WTC11 (cell line): ENCODE data around the gene ASB13. TPM values are rescaled to one million over a fixed set of nuclear protein-coding genes. Genes with fewer than 3 reads are reported as not detected.

ENCODE experiments used
- ATAC-seq: fragments of 200-7000 bp; cut with Tn5 transposase; 2 replicates; pipeline ENCODE4 v1.10.0; 2021; ENCODE audit warnings: mild to moderate bottlenecking, moderate library complexity
- CTCF ChIA-PET: fragments of 300-600 bp; sonication (Branson Sonifier 250); formaldehyde crosslinking; loops from one replicate; lab custom pipeline; 2021; ENCODE audit warnings: antibody characterized with exemption; lab: Charles Lee
- POLR2A ChIA-PET: fragments of 350-600 bp; sonication (Branson Sonifier 250); formaldehyde crosslinking; loops from one replicate; lab custom pipeline; 2021; ENCODE audit warnings: antibody characterized with exemption; lab: Charles Lee
- DNase-seq: peaks from one replicate; pipeline ENCODE4 v3.0.0; 2021; ENCODE audit warnings: low spot score
- H3K27ac Mint-ChIP-seq: 2 replicates; pipeline ENCODE4 v1.8.0; 2021; ENCODE audit warnings: mixed read lengths
- H3K27me3 Mint-ChIP-seq: 2 replicates; pipeline ENCODE4 v1.8.0; 2021; ENCODE audit warnings: low read depth, mild to moderate bottlenecking, moderate library complexity, mixed read lengths
- H3K36me3 Mint-ChIP-seq: 2 replicates; pipeline ENCODE4 v1.8.0; 2021; ENCODE audit warnings: mixed read lengths
- H3K4me1 Mint-ChIP-seq: 2 replicates; pipeline ENCODE4 v1.8.0; 2022; ENCODE audit warnings: mixed read lengths
- H3K4me3 Mint-ChIP-seq: 2 replicates; pipeline ENCODE4 v1.8.0; 2021; ENCODE audit warnings: mild to moderate bottlenecking, moderate library complexity, mixed read lengths
- H3K9me3 Mint-ChIP-seq: 2 replicates; pipeline ENCODE4 v1.8.0; 2021; ENCODE audit warnings: mixed read lengths
- ATF3 ChIP-seq: sonication (generic); formaldehyde crosslinking; conservative IDR thresholded peaks from 2 replicates; pipeline ENCODE4 v1.8.1; 2022; ENCODE audit warnings: mild to moderate bottlenecking, missing genetic modification reagents
- ETV6 ChIP-seq: sonication (generic); formaldehyde crosslinking; IDR thresholded peaks from 2 replicates; pipeline ENCODE4 v1.8.1; 2022; ENCODE audit warnings: mild to moderate bottlenecking, missing genetic modification reagents
- FOXP1 ChIP-seq: sonication (generic); formaldehyde crosslinking; IDR thresholded peaks from 2 replicates; pipeline ENCODE4 v1.8.0; 2022; ENCODE audit warnings: missing genetic modification reagents, mild to moderate bottlenecking, moderate library complexity, borderline replicate concordance
- GRHL2 ChIP-seq: fragments of 250-450 bp; sonication (Bioruptor Pico); IDR thresholded peaks from 2 replicates; pipeline ENCODE4 v1.8.0; 2022; ENCODE audit warnings: mild to moderate bottlenecking, moderate library complexity; ENCODE audit not compliant: insufficient replicate concordance, severe bottlenecking
- IRF2 ChIP-seq: sonication (generic); formaldehyde crosslinking; IDR thresholded peaks from 2 replicates; pipeline ENCODE4 v1.8.0; 2022; ENCODE audit warnings: low read depth, missing genetic modification reagents, borderline replicate concordance
- KAT7 ChIP-seq: sonication (generic); formaldehyde crosslinking; IDR thresholded peaks from 2 replicates; pipeline ENCODE4 v1.8.1; 2023; ENCODE audit warnings: missing genetic modification reagents, mild to moderate bottlenecking, borderline replicate concordance
- NR2C2 ChIP-seq: sonication (generic); formaldehyde crosslinking; IDR thresholded peaks from 2 replicates; pipeline ENCODE4 v1.8.0; 2022; ENCODE audit warnings: mild to moderate bottlenecking, missing genetic modification reagents
- PRDM15 ChIP-seq: sonication (generic); formaldehyde crosslinking; IDR thresholded peaks from 2 replicates; pipeline ENCODE4 v1.8.0; 2022; ENCODE audit warnings: missing genetic modification reagents
- RELA ChIP-seq: sonication (generic); formaldehyde crosslinking; IDR thresholded peaks from 2 replicates; pipeline ENCODE4 v1.8.1; 2022; ENCODE audit warnings: missing genetic modification reagents, mild to moderate bottlenecking, borderline replicate concordance
- SP1 ChIP-seq: sonication (generic); formaldehyde crosslinking; conservative IDR thresholded peaks from 2 replicates; pipeline ENCODE4 v1.8.1; 2022; ENCODE audit warnings: missing genetic modification reagents
- TP53 ChIP-seq: sonication (generic); formaldehyde crosslinking; IDR thresholded peaks from 2 replicates; pipeline ENCODE4 v1.8.1; 2023; ENCODE audit warnings: mild to moderate bottlenecking, missing genetic modification reagents
- ZNF232 ChIP-seq: sonication (generic); formaldehyde crosslinking; IDR thresholded peaks from 2 replicates; pipeline ENCODE4 v1.8.0; 2022; ENCODE audit warnings: mild to moderate bottlenecking, missing genetic modification reagents
- ZNF423 ChIP-seq: fragments of 250-450 bp; sonication (Bioruptor Pico); IDR thresholded peaks from 2 replicates; pipeline ENCODE4 v2.1.2; 2022; ENCODE audit warnings: mild to moderate bottlenecking, moderate library complexity
- total RNA-seq: library from RNA; stranded (reverse); gene quantifications from 3 replicates; pipeline ENCODE4 v1.2.3, GENCODE V29; 2021
- TF ChIP-seq, protein P1 (sequence below): fragments of 250-450 bp; sonication (Bioruptor Pico); IDR thresholded peaks from 2 replicates; pipeline ENCODE4 v1.9.0; 2021; ENCODE audit warnings: mild to moderate bottlenecking
- TF ChIP-seq, protein P2 (sequence below): sonication (generic); formaldehyde crosslinking; IDR thresholded peaks from 2 replicates; pipeline ENCODE4 v1.8.0; 2022; ENCODE audit warnings: mild to moderate bottlenecking, missing genetic modification reagents
- TF ChIP-seq, protein P3 (sequence below): sonication (generic); formaldehyde crosslinking; IDR thresholded peaks from 2 replicates; pipeline ENCODE4 v1.8.1; 2023; ENCODE audit warnings: mild to moderate bottlenecking, missing genetic modification reagents, borderline replicate concordance
- TF ChIP-seq, protein P4 (sequence below): sonication (generic); formaldehyde crosslinking; IDR thresholded peaks from 2 replicates; pipeline ENCODE4 v1.8.0; 2023; ENCODE audit warnings: missing genetic modification reagents

Gene ASB13
- total RNA-seq, 1 experiment from 2014 or later = 23.4 TPM

DNA sequence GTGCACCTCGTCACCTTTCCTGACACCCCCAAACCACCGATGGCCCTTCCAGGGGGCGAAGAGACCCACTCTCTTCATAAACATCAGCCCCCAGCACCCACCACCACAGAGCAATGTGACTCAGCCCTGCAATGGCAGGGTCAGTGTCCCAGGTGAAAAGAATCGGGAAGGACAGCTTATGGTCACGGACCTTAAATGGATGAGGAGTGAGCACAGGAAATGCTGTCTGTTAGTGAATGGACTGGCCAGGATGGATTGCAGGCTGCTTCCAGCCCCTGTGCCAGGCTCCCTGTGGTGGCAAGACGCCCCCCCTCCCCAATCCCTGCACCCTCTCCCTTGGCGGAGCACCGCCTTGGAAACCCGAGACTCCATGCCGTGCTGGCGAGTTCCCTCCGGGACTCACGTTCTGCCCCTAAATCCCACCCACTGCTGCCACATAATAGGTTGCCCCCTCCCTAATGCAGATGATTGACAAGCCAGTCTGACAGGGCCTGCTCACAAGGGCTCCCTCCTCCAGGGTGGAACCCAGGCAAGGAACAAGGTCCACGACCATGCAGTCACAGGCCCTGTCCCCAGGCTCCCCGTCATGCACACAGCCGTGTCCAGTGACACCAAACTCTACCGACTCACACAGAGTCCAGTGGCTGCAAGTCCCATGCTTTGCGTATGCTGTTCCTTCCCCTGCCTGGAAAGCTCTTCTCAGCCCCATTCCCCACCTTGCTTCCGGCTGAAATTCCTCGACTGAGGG lies 7.3 kb downstream of the ASB13 start:
- peak; percentile 41 for DNase-seq
- ATAC-seq = peak; percentile 46
- H3K27ac Mint-ChIP-seq = peak overlapping the region; percentile 16; the same call in 1 of the 2 replicates
- CTCF ChIA-PET = interaction anchor here (1.0 kb wide), 1 partner anchor 217 kb away, joined by 3 read pairs; no protein-coding TSS in a partner anchor
- H3K27me3 Mint-ChIP-seq = no peaks in the 10 kb centered on the region
- no peaks in the 10 kb centered on the region for H3K36me3 Mint-ChIP-seq
- H3K4me1 Mint-ChIP-seq = peaks cover 58% of the 10 kb centered on the region
- no peak overlapping the region; the same call in 1 of the 2 replicates for H3K4me3 Mint-ChIP-seq
- H3K9me3 Mint-ChIP-seq = no peaks in the 10 kb centered on the region
- TF ChIP-seq PRDM15 (CRISPR knock-in tag) (peak; percentile 89), ETV6 (no peak), ZNF232 (CRISPR knock-in tag) (no peak), ZNF423 (CRISPR knock-in tag) (0 out of 2 replicates have a peak, but pooled peaks have one; percentile 7), GRHL2 (CRISPR knock-in tag) (no peak)
- POLR2A ChIA-PET = interaction anchor here (0.7 kb wide), 1 partner anchor 24 kb away, joined by 3 read pairs; no protein-coding TSS in a partner anchor

GRCh38 chr10:5656737-5657579 lies 9.4 kb downstream of the ASB13 start:
- Mint-ChIP-seq H3K9me3 (no peaks in the 10 kb centered on the region), H3K4me1 (peaks cover 48% of the 10 kb centered on the region), H3K27me3 (no peaks in the 10 kb centered on the region), H3K36me3 (no peaks in the 10 kb centered on the region), H3K27ac (peak overlapping the region; percentile 10; the same call in 1 of the 2 replicates), H3K4me3 (no peak overlapping the region)
- no peak for DNase-seq
- TF ChIP-seq NR2C2 (no peak), IRF2 (CRISPR knock-in tag) (no peak)
- ATAC-seq = no peak
- POLR2A ChIA-PET = no interaction called here
- CTCF ChIA-PET = interaction anchor here (2.0 kb wide), 1 partner anchor 27 kb away, joined by 4 read pairs; no protein-coding TSS in a partner anchor

- Mint-ChIP-seq H3K4me1 (peaks cover 42% of the 10 kb centered on the region), H3K27me3 (no peaks in the 10 kb centered on the region), H3K27ac (peak overlapping the region; percentile 57; the same call in 1 of the 2 replicates), H3K9me3 (no peaks in the 10 kb centered on the region), H3K36me3 (no peaks in the 10 kb centered on the region), H3K4me3 (no peak overlapping the region)
- ChIA-PET CTCF (interaction anchor here (1.9 to 2.0 kb wide), 2 partner anchors 26 to 222 kb away, joined by 4 read pairs; no protein-coding TSS in a partner anchor), POLR2A (no interaction called here)
- no peak for DNase-seq
- no peak for ATAC-seq
- no peak for TF ChIP-seq KAT7 (CRISPR knock-in tag)
- TF ChIP-seq TP53 = no peak
- TF ChIP-seq RELA (CRISPR knock-in tag) = no peak
- TF ChIP-seq, protein P1, sequence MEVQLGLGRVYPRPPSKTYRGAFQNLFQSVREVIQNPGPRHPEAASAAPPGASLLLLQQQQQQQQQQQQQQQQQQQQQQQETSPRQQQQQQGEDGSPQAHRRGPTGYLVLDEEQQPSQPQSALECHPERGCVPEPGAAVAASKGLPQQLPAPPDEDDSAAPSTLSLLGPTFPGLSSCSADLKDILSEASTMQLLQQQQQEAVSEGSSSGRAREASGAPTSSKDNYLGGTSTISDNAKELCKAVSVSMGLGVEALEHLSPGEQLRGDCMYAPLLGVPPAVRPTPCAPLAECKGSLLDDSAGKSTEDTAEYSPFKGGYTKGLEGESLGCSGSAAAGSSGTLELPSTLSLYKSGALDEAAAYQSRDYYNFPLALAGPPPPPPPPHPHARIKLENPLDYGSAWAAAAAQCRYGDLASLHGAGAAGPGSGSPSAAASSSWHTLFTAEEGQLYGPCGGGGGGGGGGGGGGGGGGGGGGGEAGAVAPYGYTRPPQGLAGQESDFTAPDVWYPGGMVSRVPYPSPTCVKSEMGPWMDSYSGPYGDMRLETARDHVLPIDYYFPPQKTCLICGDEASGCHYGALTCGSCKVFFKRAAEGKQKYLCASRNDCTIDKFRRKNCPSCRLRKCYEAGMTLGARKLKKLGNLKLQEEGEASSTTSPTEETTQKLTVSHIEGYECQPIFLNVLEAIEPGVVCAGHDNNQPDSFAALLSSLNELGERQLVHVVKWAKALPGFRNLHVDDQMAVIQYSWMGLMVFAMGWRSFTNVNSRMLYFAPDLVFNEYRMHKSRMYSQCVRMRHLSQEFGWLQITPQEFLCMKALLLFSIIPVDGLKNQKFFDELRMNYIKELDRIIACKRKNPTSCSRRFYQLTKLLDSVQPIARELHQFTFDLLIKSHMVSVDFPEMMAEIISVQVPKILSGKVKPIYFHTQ (CRISPR knock-in tag) = no peak
- no peak for TF ChIP-seq SP1
- TF ChIP-seq, protein P2, sequence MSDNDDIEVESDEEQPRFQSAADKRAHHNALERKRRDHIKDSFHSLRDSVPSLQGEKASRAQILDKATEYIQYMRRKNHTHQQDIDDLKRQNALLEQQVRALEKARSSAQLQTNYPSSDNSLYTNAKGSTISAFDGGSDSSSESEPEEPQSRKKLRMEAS (CRISPR knock-in tag) = no peak
- TF ChIP-seq ATF3 (CRISPR knock-in tag) = no peak
- TF ChIP-seq, protein P3, sequence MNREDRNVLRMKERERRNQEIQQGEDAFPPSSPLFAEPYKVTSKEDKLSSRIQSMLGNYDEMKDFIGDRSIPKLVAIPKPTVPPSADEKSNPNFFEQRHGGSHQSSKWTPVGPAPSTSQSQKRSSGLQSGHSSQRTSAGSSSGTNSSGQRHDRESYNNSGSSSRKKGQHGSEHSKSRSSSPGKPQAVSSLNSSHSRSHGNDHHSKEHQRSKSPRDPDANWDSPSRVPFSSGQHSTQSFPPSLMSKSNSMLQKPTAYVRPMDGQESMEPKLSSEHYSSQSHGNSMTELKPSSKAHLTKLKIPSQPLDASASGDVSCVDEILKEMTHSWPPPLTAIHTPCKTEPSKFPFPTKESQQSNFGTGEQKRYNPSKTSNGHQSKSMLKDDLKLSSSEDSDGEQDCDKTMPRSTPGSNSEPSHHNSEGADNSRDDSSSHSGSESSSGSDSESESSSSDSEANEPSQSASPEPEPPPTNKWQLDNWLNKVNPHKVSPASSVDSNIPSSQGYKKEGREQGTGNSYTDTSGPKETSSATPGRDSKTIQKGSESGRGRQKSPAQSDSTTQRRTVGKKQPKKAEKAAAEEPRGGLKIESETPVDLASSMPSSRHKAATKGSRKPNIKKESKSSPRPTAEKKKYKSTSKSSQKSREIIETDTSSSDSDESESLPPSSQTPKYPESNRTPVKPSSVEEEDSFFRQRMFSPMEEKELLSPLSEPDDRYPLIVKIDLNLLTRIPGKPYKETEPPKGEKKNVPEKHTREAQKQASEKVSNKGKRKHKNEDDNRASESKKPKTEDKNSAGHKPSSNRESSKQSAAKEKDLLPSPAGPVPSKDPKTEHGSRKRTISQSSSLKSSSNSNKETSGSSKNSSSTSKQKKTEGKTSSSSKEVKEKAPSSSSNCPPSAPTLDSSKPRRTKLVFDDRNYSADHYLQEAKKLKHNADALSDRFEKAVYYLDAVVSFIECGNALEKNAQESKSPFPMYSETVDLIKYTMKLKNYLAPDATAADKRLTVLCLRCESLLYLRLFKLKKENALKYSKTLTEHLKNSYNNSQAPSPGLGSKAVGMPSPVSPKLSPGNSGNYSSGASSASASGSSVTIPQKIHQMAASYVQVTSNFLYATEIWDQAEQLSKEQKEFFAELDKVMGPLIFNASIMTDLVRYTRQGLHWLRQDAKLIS (CRISPR knock-in tag) = no peak
- TF ChIP-seq, protein P4, sequence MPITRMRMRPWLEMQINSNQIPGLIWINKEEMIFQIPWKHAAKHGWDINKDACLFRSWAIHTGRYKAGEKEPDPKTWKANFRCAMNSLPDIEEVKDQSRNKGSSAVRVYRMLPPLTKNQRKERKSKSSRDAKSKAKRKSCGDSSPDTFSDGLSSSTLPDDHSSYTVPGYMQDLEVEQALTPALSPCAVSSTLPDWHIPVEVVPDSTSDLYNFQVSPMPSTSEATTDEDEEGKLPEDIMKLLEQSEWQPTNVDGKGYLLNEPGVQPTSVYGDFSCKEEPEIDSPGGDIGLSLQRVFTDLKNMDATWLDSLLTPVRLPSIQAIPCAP (CRISPR knock-in tag) = no peak
- TF ChIP-seq FOXP1 = no peak
Observed at GRCh38 chr10:5655121-5655520, 11.3 kb downstream of the ASB13 start.
